ENCODE results near the gene PPP2R2C.
A peak's percentile ranks its signal among the peaks of the same experiment; 100 is the strongest.

Gene PPP2R2C

GRCh38 chr4:6278801-6279197 is 193.6 kb downstream of the PPP2R2C start:
- DNase-seq = no peak

GRCh38 chr4:6277935-6278800 is 194.2 kb downstream of the PPP2R2C start:
- no peak for DNase-seq

- DNase-seq = no peak
Measured at GRCh38 chr4:6277139-6277802, 195.1 kb downstream of the PPP2R2C start.

- no peak for DNase-seq
Measured at GRCh38 chr4:6275898-6276806, 196.3 kb downstream of the PPP2R2C start.

DNA sequence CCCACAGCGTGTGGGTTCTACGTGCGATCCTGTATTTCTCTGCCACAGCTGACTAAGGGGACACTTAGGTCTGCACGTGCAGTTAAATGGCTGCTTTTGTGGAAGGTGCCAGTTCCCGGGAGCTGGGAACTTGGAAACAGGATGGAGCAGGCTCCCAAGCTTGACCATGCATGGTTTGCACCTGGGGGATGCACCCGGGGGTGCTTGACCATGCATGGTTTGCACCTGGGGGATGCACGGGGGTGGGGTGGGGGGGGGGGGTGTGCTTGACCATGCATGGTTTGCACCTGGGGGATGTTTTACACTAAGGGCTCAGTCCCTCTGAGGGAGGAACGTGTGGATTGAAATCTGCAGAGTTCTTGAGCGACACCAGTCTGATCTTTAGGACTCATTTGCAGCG is 197.1 kb downstream of the PPP2R2C start:
- DNase-seq = no peak

DNA sequence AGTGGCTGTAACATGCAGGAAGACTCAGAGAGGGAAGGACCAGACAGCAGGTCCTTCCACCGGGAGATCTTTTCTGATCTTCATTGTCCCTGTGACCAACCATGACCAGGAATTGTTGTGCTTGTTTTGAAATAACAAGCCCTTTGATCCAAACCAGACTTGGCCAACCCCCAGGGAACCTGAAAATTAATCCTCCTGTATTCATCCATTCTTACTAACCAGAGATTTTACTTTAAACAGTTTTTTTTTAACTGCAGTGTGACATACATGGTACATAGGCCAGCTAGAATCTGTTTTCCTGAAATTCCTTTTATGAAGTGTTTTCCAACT is 198.8 kb downstream of the PPP2R2C start:
- DNase-seq = no peak

GRCh38 chr4:6272863-6273660 is 199.4 kb downstream of the PPP2R2C start:
- peak; percentile 92 for DNase-seq

- DNase-seq = no peak
Measured at GRCh38 chr4:6271701-6272465, 200.5 kb downstream of the PPP2R2C start.

- no peak for DNase-seq
Measured at GRCh38 chr4:6271206-6271605, 201.2 kb downstream of the PPP2R2C start.

- DNase-seq = no peak
Measured at GRCh38 chr4:6270636-6271121, 201.7 kb downstream of the PPP2R2C start.
